GM21619 (cell line): Measurements from ENCODE around the gene XYLT1.

Source experiments
- ATAC-seq: cut with Tn5 transposase; IDR thresholded peaks from one replicate; pipeline ENCODE4 v1.9.1; 2021; ENCODE audit not compliant: unreplicated experiment

The XYLT1 gene

DNA sequence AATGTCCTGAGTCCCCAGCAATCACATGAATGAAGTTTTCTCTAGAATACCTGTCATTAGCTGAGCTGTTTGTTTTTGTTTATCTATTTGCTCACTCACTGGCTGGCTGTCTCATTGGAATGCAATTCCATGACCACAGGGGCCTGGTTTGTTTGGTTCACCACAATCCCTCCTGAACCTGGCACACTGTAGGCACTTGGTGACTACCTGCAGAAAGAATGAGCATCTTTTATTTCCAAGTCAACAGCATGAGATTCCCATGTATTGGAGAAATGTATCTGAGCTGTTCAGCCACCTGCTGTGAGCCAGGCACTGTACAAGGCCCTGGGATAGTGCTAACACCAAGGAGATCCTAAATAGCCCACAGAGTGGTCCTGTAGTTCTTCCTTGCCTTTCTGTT, 345.1 kb downstream of the XYLT1 start:
- no peak for ATAC-seq

DNA sequence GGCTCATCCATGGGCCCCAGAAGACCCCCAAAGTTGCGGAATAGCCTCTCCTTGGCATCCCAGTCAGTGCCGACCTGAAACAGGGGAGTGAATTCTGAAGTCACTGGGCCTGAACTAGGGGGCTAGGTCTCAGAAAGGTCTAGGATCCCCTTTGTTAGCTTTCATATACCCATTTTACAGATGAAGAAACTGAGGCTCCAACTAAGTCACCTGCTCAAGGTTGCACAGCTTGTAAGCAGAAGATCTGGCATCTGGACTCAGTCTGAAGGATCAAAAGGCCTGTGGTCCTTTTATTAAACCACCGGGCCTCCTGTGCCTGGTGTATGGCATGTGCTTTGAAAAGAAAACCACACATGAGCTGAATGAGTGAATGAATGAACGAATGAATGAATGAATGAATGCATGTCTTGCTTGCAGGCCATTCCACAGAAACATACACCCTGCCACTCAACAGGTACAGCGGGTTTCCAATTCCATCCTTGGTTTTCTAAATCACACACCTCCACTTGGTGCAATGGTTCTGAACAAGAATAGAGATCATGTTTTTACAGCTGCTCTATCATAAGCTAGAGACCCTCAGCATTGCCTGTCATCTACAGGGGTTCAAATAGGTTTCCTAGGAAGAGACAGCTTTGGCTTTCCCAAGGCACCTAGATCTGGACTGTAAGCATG, 352.7 kb downstream of the XYLT1 start:
- ATAC-seq = no peak

DNA sequence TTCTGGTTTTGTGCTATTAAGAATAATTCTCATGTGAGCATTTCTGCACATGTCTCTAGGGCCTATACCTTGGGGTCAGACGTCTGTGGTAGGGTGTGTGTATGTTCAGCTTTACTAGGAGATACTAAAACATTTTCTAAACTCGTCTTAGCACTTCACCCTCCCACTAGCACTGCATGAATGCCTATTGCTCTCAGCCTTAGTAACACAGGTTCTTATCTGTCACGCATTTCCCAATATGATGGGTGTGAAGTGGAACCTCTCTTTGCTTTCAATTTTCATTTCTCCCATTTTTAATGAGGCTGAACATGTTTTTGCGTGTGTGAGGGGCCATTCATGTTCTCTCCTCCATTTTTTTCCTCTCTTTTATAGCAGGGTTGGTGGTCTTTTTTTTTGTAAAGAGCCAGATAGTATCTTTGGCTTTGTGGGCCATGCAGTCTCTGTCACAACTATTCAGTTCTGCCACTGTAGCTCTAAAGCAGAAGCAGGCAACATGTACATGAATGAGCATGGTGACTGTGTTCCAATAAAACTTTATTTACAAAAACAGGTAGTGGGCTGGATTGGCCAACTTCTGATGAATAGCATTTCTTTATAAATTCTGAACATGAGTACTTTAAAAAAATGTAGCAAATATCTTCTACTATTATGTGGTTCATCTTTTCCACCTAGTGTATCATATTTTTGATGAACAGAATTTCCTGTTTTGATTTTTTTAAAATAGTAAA, 354.0 kb downstream of the XYLT1 start:
- ATAC-seq = no peak

DNA sequence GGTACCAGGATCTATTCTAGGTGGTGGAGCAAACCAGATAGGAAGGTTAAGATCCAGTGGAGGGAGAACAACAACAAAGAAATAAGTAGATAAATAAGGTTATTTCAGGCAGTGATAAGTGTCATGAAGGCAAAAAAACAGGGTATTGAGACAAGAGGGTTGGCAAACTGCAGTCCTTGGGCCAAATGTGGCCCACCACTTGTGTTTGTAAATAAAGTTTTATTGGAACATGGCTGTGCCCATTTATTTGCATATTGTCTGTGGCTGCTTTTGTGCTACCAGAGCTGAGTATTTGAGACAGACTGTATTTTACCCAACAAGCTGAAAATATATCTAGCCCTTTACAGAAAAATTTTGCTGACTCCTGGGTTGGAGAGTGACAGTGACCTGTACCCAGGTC, 361.3 kb downstream of the XYLT1 start:
- ATAC-seq = no peak

DNA sequence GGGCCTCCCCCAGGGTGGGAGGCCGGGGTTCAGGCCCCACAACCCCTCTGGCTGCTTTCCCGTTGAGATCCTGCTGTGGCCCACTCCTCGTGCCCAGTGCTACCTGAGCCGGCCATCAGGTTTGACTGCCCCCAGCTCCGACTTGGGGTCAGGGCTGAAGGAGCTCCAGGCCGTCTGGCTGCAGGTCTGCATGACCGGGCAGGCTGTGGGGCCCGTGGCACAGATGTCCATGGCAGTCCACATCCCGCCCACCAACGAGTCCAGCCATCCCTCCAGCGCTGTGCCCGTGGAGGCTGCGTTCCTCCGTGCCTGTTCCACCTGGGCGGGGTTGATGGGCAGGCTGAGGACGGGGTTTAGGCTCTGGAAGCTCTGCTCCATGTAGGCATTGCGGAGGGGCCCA, 362.2 kb downstream of the XYLT1 start:
- ATAC-seq = no peak

DNA sequence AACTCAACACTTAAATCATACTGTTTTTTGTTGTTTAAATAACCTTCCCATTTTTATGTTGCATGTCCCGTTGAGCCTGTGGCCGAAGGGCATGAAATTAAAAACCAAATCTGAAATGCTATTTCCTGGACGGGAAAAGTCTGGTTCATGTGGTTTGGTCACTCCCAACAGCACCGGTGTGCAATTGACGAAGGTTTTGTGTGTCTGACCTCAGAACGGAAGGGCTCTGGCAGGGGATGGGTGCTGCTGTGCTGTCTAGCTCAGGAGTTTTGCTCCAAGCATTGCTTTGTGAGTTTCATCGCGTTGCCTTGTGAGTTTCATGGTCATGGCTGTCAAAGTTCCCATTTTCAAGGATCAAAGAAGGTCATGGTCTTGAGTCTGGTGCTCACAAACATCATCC, 363.3 kb downstream of the XYLT1 start:
- ATAC-seq = no peak

DNA sequence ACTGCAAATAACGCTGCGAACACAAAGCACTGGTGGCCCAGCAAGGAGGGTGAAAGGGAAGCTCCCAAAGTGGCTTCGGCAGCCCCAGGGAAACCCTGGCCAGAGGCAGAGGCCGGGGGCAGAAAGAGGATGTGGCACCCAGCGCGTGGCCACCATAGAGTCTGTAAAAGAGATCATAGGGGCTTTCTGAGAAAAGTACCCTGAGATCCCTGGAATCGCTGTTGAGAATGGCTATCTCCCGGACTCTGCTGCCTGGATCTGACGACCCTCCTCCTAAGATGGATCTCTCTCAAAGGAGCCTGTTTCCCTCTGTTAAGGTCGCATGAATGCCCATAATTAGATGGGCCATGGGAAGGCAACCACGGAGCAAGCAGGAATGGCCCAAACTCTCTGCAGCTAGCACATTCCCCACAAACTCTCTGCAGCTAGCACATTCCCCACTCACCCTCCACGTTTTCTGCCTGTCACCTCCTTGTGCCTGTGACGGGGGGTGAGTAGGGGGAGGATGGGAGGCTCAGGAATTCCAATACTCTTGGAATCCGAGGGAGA, 364.4 kb downstream of the XYLT1 start:
- ATAC-seq = no peak

DNA sequence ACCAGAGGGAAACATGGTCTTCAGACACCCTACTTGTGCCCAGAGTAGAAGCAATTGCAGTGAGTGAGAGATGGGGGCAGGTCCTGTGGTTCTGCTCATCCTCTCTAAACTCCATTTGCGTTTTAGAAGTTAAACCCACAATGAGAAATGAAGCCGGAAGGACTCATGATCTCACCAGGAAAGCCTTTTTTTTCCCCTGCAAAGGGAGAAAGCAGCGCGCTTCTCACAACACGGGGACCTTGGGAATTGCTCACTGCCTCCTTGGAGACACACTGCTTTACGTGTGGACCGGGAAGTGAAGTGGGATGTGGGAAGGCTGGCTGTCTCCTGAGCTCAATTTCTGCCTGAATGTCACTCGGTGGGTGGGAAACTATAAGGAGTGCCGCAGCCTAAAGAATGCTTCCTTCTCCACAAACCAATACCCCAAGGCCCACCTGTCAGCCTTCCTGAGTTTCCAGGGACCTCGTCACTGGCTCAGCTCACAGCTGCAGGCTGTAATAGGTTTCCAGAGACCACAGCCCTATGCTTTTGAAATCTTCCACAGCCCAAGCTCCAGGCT, 365.4 kb downstream of the XYLT1 start:
- no peak for ATAC-seq

DNA sequence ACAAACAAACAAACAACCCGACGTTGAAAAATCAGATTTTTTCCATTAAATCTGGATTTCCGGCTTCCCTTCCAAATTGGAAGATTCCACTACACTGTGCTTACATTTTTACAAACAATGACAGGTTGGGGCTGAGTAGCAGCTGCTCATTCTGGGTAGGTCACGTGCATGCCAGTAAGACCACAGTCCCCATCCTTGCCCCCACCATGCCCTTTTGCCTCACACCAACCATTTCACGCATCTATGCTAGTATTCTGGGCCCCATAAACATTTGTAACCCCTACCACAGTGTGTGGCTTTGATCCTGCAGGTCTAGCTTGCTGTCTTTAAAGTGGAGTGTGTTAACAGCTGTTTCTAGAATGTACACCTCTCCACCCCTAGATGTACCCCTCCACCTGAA, 366.1 kb downstream of the XYLT1 start:
- ATAC-seq = no peak

DNA sequence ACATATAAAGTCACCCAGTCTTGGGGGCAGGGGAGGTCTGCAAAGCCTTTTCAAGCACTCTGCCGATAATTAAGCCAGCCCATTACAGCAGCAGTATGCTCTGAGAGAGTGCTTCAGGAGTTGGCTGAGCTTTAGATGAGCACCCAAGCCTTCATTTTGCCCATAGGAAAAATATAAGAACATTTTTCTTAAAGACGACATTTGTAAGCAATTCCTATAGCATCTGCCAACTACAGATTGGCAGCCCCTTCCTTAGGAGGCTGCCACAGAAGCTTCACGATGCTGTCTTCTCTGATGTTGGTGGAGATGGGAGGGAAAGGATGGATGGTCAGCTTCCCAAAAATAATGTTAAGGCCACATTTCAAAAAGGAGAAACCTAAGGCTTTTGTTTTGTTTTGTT, 367.5 kb downstream of the XYLT1 start:
- no peak for ATAC-seq

DNA sequence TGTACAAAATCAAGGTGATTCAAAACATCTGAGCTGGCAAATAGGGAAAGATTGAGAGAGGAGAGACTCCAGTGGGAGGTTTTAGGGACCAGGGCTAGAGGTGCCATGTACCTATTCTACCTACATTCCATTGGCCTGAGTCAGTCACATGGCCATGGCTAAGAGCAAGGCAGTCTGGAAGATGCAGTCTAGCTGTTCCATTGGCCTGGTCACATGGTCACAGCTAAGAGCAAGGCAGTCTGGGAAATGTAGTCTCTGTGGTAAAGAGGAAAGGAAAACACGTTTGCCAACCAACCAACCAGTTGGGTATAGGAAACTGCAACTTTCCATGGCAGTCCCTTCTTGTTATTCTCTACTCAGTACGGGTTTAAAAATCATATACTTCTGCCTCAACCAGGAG, 369.1 kb downstream of the XYLT1 start:
- no peak for ATAC-seq

DNA sequence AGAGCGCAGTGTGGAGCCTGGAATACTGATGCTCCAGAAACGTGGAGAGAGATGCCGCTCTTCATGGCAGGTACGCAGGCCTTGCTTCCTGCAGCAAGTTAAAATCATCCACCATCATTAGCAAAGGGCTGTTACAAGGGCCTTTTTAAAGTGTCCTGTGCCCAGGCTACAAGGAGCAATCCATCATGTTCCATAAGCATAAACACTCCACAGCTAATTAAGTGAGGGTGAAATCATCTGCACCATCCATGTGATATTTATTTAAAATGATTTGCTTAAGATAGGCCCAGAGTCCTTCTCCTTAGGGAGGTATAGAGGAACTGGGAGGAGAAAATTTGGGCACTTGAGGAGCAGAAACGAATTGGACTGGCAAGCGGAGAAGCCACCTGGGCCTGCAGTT, 372.1 kb downstream of the XYLT1 start:
- ATAC-seq = no peak

DNA sequence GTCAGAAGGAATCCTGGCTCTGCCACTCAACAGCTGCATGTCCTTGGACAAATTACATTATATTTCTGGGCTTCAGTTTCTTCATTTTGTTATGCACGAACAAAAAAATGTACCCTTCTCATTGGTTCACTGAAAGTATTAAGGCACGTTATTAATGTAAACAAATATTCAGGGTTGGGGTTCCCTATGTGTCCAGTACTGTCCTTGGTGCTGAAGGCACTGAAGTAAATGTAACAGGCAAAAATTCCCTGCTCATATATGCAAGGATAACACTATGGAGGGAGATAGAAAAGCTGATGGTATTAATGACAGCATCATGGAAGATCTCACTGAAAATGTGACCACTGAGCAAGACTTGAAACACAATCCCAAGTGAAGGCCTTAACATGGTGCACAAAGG, 386.6 kb downstream of the XYLT1 start:
- no peak for ATAC-seq

DNA sequence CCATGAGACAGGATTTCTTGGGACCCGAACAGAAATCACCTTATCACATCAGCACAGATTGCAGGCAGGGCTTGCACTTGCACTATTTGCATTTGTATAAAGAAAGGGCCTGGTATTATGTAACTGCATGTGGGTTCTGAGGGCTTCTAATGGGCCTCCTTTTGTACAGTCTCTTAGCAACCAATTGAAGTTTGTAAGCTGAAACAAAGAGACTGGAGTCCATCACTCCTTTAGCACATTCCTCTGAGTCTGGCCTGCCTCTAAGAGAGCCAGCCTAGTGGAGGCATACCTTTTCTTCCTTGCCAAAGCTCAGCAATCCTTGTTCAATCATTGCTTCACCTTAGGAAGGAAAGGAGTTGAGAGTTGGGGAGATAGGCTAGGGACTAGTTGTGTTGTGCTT, 387.1 kb downstream of the XYLT1 start:
- ATAC-seq = no peak

DNA sequence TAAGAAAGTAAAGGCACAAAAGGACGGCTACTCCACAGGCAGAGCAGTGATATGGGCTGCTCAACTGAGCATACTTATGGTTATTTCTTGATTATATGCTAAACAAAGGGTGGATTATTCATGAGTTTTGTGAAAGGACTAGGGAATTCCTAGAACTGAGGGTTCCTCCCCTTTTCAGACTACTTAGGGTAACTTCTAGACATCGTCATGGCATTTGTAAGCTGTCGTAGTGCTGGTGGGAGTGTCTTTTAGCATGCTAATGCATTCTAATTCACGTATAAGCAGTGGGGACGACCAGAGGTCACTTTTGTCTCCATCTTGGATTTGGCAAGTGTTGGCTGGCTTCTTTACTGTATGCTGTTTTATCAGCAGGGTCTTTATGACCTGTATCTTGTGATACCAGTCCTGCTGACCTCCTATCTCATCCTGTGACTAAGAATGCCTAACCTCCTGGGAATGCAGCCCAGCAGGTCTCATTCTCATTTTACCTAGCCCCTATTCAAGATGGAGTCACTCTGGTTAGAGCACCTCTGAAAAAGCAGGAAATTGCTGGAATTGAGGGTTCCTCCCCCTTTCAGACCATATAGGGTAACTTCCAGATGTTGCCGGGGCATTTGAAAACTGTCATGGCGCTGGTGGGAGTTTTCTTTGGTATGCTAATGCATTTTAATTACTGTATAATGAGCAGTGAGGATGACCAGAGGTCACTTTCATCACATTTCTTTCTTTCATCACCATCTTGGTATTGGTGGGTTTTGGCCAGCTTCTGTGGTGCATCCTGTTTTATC, 388.5 kb downstream of the XYLT1 start:
- ATAC-seq = no peak

DNA sequence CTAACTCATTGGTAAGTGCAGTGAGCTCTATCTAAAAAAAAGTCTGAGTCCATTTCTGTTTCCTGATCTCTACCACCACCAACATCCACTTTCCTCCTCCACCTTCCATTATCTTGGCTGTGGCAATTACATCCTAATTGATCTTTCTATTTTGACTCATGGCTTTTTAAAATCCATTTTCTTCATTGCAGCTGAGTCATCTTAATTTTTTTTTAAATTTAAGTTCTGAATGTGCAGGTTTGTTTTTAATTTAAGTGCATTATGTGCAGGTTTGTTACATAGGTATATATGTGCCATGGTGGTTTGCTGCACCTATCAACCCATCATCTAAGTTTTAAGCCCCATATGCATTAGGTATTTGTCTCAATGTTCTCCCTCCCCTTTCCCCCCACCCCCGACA, 390.7 kb downstream of the XYLT1 start:
- ATAC-seq = no peak

DNA sequence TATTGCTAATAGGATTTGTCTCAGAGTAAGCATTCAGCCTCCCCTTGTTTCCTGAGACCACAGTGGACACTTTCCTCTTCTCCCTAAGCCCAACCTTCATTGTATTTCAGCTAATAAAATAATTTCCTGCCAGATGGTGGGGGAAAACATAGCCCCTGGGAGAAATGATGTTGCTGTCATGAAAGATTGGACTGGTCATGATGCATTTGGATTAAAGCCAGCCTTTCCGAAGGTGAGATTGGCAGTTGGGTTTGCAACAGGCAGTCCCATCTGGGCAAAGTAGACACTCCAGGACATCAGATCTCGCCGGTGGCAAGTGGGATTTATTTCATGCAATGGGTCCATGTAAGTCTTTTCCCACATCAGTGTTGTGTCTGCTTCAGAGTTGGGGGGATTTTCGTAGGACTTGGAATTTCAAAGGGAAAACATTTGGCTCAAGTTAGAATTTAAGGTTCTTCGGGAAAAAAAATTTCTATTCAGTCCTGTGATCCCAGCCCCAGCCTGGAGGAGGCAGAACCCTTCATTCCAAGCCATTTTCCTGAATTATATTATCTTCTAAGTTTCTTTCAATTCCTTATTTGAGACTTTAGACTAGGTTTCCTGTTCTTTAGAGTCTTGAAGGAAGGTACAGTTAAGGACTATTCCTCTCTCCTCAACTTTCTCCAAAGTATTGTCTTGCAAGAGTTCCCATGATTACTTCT, 391.7 kb downstream of the XYLT1 start:
- ATAC-seq = no peak

DNA sequence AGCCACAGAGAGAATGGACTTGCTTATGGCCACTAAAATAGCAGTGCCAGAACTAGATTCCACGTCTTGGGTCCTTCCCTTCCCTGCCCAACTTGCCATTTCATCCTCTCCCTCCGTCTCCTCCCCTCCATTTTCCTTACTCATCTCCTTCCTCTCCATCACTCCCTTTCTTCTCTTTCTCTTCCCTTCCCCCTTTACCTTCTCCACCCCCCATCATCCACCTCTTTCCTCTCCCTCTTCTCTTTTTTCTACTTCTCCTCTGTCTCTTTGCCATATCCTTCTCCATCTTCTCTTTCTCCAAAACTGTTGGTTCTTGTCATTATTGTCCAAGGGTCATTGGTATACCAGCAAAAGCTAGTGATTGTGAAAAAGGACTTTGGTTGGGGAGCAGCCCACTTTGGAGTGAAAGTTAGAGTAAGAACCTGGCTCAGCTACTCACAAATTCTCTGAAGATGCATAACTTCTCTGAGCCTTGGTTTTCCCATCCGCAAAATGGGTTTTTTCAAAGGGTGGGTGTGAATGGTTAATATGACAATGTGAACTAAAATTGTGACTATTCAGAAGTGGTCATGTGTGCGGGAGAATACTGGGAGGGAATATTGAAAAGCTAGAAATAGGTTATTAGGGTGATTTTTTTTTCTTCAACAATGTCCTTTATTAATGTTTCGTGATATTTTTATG, 393.8 kb downstream of the XYLT1 start:
- no peak for ATAC-seq

DNA sequence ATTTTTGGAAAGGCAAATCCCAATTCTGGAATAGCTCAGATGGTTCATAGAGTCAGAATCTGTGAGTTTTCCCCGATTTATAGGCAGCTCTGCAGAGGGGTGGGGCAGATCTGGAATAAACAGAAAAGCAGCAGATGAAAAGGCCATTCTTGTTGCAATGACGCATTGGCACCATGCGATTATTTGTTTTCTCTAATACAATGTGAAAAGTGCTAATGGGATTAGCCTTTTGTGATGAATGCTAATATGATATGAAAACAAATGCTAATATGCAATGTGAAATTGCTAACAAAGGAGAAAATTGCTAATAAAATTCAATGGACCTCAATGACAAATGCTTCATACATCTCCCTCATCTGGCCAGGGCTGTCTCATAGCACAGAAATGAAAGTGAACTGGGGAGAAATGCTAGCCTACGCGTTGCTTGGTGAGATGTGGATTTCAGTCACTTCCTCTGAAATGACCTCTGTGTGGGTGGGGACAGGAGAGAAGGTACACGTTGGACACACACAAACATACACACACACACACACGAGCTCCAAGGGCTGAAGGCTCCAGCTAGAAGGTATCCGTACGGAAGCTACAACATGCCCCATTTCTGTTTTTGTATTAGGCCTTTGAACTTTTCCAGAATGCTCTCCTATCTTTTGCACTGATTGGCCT, 394.5 kb downstream of the XYLT1 start:
- no peak for ATAC-seq

DNA sequence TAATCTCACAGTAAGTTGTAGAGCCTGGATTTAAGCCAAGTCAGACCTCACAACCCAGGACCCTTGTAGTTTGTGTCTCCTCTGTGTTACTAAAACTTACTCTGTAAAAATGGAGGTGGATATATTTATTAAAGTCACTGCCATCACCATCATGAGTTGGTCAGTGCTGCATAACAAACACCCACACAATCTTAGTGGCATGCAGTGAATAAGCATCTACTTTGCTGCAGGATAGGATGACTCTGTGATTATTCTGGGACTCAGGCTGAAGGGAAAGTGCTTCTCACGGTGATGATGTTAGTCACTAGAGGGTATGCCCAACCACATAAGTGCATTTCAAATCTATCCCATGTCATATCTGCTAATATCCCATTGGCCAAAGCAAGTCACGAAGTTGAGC, 398.7 kb downstream of the XYLT1 start:
- no peak for ATAC-seq
